CD14-positive monocyte (primary cell): ENCODE data around the gene COX6A2. TPM values are rescaled to one million over a fixed set of nuclear protein-coding genes. Genes with fewer than 3 reads are reported as not detected.

Experiments used
- DNase-seq, 3 donors: peaks; one replicate each; pipeline ENCODE4 v3.0.0-alpha.2; 2011 to 2022
- H2AFZ ChIP-seq: 2 replicates; pipeline ENCODE4 v1.6.0; 2012; ENCODE audit warnings: mild to moderate bottlenecking, low read depth, low read length, inconsistent platforms; ENCODE audit not compliant: insufficient read depth, poor library complexity, severe bottlenecking
- H3K27ac ChIP-seq, 2 donors: 1 replicate in 1 of 2; 2 replicates in 1 of 2; pipeline ENCODE4 v1.5.1; 2012 to 2013; ENCODE audit warnings: low read length in 2 of 2, control low read depth in 1 of 2, inconsistent platforms in 1 of 2, low read depth in 1 of 2, mild to moderate bottlenecking in 1 of 2
- H3K27me3 ChIP-seq, 2 donors: one replicate each; pipeline versions ENCODE4 v1.6.0 to v1.6.1; 2011 to 2013; ENCODE audit warnings: low read length in 2 of 2; ENCODE audit not compliant: control insufficient read depth in 2 of 2, insufficient read depth in 2 of 2
- H3K36me3 ChIP-seq, 2 donors: replicated peaks in 1 of 2; 1 replicate in 1 of 2; 2 replicates in 1 of 2; pipeline versions ENCODE4 v1.5.1 to v1.6.1; 2012 to 2013; ENCODE audit warnings: low read length in 2 of 2, control low read depth in 1 of 2, inconsistent platforms in 1 of 2, mild to moderate bottlenecking in 1 of 2; ENCODE audit not compliant: insufficient read depth in 2 of 2, control insufficient read depth in 1 of 2
- H3K4me1 ChIP-seq, 2 donors: 1 replicate in 1 of 2; 2 replicates in 1 of 2; pipeline versions ENCODE4 v1.5.1 to v1.6.1; 2012 to 2013; ENCODE audit warnings: low read length in 2 of 2, control low read depth in 1 of 2, inconsistent platforms in 1 of 2, mild to moderate bottlenecking in 1 of 2, moderate library complexity in 1 of 2; ENCODE audit not compliant: insufficient read depth in 2 of 2, control insufficient read depth in 1 of 2
- H3K4me2 ChIP-seq: replicated peaks from 2 replicates; pipeline ENCODE3; 2012; ENCODE audit warnings: low read length, moderate library complexity, mild to moderate bottlenecking; ENCODE audit not compliant: poor library complexity, severe bottlenecking; ENCODE audit errors: extremely low read depth
- H3K4me3 ChIP-seq, 3 experiments: fragments of 200-600 bp in 1 of 3; sonication (generic) in 1 of 3; replicated peaks in 1 of 3; 1 replicate in 2 of 3; 2 replicates in 1 of 3; pipeline ENCODE4 v1.5.1; 2011 to 2013; ENCODE audit warnings: low read length in 3 of 3, mild to moderate bottlenecking in 3 of 3, control low read depth in 2 of 3, low read depth in 2 of 3, inconsistent platforms in 1 of 3, moderate library complexity in 1 of 3
- H3K79me2 ChIP-seq: 2 replicates; pipeline ENCODE4 v1.6.0; 2012; ENCODE audit warnings: mild to moderate bottlenecking, control low read depth, inconsistent platforms, low read length, moderate library complexity; ENCODE audit not compliant: insufficient read depth
- H3K9ac ChIP-seq: 2 replicates; pipeline ENCODE4 v1.6.0; 2017; ENCODE audit warnings: low read length, mild to moderate bottlenecking; ENCODE audit not compliant: insufficient read depth, poor library complexity, severe bottlenecking
- H3K9me3 ChIP-seq, 2 donors: replicated peaks in 1 of 2; 1 replicate in 1 of 2; 2 replicates in 1 of 2; pipeline versions ENCODE4 v1.5.1 to v1.6.1; 2012 to 2013; ENCODE audit warnings: low read length in 2 of 2, control low read depth in 1 of 2; ENCODE audit not compliant: control insufficient read depth in 1 of 2, insufficient read depth in 1 of 2
- H4K20me1 ChIP-seq: 2 replicates; pipeline ENCODE4 v1.6.0; 2012; ENCODE audit warnings: mild to moderate bottlenecking, low read length, control low read depth, moderate library complexity; ENCODE audit not compliant: insufficient read depth
- H3K27ac Mint-ChIP-seq, 7 donors: one replicate each; pipeline ENCODE4 v1.8.0; 2020; ENCODE audit warnings: mild to moderate bottlenecking in 7 of 7, mixed read lengths in 7 of 7, moderate library complexity in 6 of 7, inconsistent platforms in 2 of 7
- H3K27me3 Mint-ChIP-seq, 3 donors: one replicate each; pipeline ENCODE4 v1.8.0; 2021 to 2022; ENCODE audit warnings: low read depth in 3 of 3, mild to moderate bottlenecking in 3 of 3, mixed read lengths in 3 of 3, moderate library complexity in 3 of 3, inconsistent platforms in 1 of 3
- H3K36me3 Mint-ChIP-seq, 2 donors: one replicate each; pipeline ENCODE4 v1.8.0; 2020; ENCODE audit warnings: mixed read lengths in 2 of 2, inconsistent platforms in 1 of 2, mild to moderate bottlenecking in 1 of 2
- H3K4me1 Mint-ChIP-seq: one replicate; pipeline ENCODE4 v1.8.0; 2020; ENCODE audit warnings: mild to moderate bottlenecking, mixed read lengths
- H3K4me3 Mint-ChIP-seq, 2 donors: one replicate each; pipeline ENCODE4 v1.8.0; 2020; ENCODE audit warnings: mild to moderate bottlenecking in 2 of 2, mixed read lengths in 2 of 2, moderate library complexity in 1 of 2
- H3K9me3 Mint-ChIP-seq, 7 donors: one replicate each; pipeline ENCODE4 v1.8.0; 2020 to 2022; ENCODE audit warnings: mixed read lengths in 7 of 7, mild to moderate bottlenecking in 6 of 7, moderate library complexity in 6 of 7, inconsistent platforms in 2 of 7
- WGBS: methylation state at CpG from one replicate; pipeline ENCODE4 v1.1.5; 2013; ENCODE audit warnings: missing lambda C conversion rate; ENCODE audit not compliant: insufficient coverage; 5-methylcytosine and 5-hydroxymethylcytosine counted together
- intact Hi-C, 2 donors: fragments of 100-400 bp; cut with micrococcal nuclease; formaldehyde crosslinking; loops; one replicate each; pipeline versions ENCODE4 v1.15.0 to v1.15.1; 2023
- polyA plus RNA-seq, 3 donors: library from polyadenylated mRNA; depleted of rRNA in 1 of 3; unstranded in 2 of 3; stranded (reverse) in 1 of 3; fragments of 300-500 nt in 2 of 3; fragments of >200 nt in 1 of 3; fragmentation: Illumina TruSeq in 2 of 3; gene quantifications; 1 replicate in 2 of 3; 2 replicates in 1 of 3; pipeline ENCODE4 v1.2.3, GENCODE V29; 2012 to 2021
- TF ChIP-seq, protein P1 (sequence below): fragments of 200-600 bp; IDR thresholded peaks from one replicate; pipeline ENCODE4 v1.8.0; 2022; ENCODE audit warnings: antibody characterized with exemption, mild to moderate bottlenecking

COX6A2 gene
- polyA plus RNA-seq, 3 donors = not detected

DNA sequence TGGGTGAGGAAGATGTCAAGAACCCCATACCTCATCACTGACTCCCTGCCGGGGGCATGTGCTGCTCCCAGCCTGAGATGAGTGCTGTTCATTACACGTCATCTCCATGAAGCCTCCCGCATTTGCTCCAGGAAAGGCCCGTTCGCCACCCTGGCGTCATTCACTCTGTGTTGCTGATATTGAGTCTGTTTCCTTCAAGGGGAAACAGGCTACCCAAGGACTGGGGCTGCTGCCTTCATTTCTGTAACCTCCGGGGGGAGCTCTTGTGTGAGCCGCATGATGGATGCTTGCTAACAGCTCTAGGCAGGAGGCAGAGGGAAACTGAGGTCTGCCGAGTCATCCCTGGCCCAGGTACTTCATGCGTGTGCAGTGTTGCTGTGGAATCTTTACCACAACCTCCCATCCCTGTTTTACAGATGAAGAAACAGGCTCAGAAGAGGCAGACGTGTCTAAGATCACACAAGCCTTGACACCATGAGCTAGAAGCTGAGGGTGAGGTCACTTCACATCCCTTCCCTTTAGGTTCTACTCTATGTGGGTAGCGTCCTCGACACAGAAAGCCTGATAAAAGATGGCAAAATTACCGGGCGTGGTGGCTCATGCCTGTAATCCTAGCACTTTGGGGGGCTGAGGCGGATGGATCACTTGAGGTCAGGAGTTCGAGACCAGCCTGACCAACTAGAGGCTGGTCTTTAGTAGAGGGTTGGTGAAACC, 27.6 kb upstream of the COX6A2 start:
- Histone ChIP-seq H3K27ac (no peak overlapping the region), H3K4me3 (no peak overlapping the region), H4K20me1 (peaks cover 43% of the 10 kb centered on the region), H3K27me3 (no peaks in the 10 kb centered on the region), H3K36me3 (no peaks in the 10 kb centered on the region), H3K9me3 (no peaks in the 10 kb centered on the region), H3K4me1 (peaks cover 62 to 70% of the 10 kb centered on the region in 2 donors), H3K9ac (no peak overlapping the region), H2AFZ (no peak overlapping the region), H3K79me2 (peaks cover 50% of the 10 kb centered on the region), H3K4me2 (peak overlapping the region; percentile 21)
- Mint-ChIP-seq H3K9me3 (peaks cover 0 to 3% (median 0%) of the 10 kb centered on the region in 7 donors), H3K4me3 (peak overlapping the region; percentile 26 to 27), H3K27me3 (peaks cover 0 to 5% (median 5%) of the 10 kb centered on the region in 3 donors), H3K27ac (peak overlapping the region; percentile 12 to 76 (median 60)), H3K4me1 (peaks cover 66% of the 10 kb centered on the region), H3K36me3 (peaks cover 5 to 10% of the 10 kb centered on the region in 2 donors)
- intact Hi-C loops = loop anchor here (5.0 kb wide), 3 partner anchors 103 to 412 kb away; partner anchors contain the start of gene KAT8 (in 1 of the 2)
- TF ChIP-seq, protein P1, sequence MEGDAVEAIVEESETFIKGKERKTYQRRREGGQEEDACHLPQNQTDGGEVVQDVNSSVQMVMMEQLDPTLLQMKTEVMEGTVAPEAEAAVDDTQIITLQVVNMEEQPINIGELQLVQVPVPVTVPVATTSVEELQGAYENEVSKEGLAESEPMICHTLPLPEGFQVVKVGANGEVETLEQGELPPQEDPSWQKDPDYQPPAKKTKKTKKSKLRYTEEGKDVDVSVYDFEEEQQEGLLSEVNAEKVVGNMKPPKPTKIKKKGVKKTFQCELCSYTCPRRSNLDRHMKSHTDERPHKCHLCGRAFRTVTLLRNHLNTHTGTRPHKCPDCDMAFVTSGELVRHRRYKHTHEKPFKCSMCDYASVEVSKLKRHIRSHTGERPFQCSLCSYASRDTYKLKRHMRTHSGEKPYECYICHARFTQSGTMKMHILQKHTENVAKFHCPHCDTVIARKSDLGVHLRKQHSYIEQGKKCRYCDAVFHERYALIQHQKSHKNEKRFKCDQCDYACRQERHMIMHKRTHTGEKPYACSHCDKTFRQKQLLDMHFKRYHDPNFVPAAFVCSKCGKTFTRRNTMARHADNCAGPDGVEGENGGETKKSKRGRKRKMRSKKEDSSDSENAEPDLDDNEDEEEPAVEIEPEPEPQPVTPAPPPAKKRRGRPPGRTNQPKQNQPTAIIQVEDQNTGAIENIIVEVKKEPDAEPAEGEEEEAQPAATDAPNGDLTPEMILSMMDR = peak; percentile 24
- peak in 1 of 3 donors; percentile 62 for DNase-seq
- WGBS = 35% methylated on average over 11 of the region's 17 CpGs

DNA sequence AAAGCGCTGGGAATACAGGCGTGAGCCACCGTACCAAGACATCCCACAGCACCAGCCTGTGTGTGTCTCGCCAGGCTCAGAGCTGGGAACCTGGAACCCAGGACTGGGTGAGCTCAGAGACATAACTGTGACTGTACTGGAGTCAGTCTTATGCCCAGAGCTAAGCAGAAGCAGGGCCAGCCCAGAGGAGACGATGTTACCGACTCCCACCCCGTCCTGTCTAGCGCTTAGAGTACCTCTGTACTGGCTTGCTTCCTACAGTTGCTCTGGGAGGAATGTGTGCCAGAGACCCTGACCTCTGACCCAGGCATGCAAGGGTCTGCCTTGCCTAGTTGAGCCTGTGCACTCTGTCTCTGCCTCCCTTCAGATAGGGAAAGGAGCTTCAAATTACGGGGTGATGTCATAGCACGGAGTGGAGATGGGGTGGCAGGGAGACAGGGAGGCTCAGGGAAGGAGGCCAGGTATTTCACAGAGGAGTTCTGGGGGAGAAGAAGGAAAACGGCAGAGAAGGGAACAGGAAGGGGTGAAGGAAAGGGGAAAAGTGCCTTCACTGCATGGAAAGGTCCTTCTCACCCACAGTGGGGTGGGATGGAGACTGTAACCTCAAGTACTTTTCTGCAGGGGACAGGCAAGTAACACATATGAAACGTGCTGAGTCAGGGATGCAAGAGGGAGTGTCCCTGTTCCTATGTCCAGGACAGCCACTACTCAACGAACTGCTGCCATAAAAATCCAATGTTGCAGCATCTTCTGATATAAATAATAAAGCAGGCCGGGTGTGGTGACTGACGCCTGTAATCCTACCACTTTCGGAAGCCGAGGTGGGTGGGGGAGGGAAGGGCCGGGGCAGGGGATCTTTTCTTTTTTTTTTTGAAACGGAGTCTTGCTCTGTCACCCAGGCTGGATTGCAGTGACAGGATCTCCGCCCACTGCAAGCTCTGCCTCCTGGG, 25.4 kb upstream of the COX6A2 start:
- Histone ChIP-seq H3K9me3 (no peaks in the 10 kb centered on the region), H3K4me3 (peak overlapping the region in 1 of 3 experiments; percentile 29), H3K27me3 (no peaks in the 10 kb centered on the region), H3K36me3 (no peaks in the 10 kb centered on the region), H2AFZ (no peak overlapping the region), H3K27ac (peak overlapping the region; percentile 68 to 70), H4K20me1 (peaks cover 36% of the 10 kb centered on the region), H3K79me2 (peaks cover 37% of the 10 kb centered on the region), H3K4me1 (peaks cover 53 to 55% of the 10 kb centered on the region in 2 donors), H3K4me2 (peak overlapping the region; percentile 38), H3K9ac (no peak overlapping the region)
- peak overlapping the region; percentile 55 to 92 (median 85) for H3K27ac Mint-ChIP-seq
- peaks cover 58% of the 10 kb centered on the region for H3K4me1 Mint-ChIP-seq
- peaks cover 5 to 10% of the 10 kb centered on the region in 2 donors for H3K36me3 Mint-ChIP-seq
- DNase-seq = peak; percentile 75 to 96 (median 88)
- H3K4me3 Mint-ChIP-seq = peak overlapping the region; percentile 49 to 61
- TF ChIP-seq, protein P1 = no peak
- peaks cover 0 to 5% (median 5%) of the 10 kb centered on the region in 3 donors for H3K27me3 Mint-ChIP-seq
- intact Hi-C loops = no loop called here
- peaks cover 0 to 3% (median 0%) of the 10 kb centered on the region in 7 donors for H3K9me3 Mint-ChIP-seq
- WGBS = 80% methylated on average over 11 of the region's 20 CpGs
